DOHH2 (cell line): ENCODE data around the gene KIF18A.

Experiments used
- EZH2phosphoT487 ChIP-seq: fragments of 200-600 bp; sonication (generic); IDR thresholded peaks from 2 replicates; pipeline ENCODE4 v1.6.1; 2017; ENCODE audit warnings: borderline replicate concordance, mild to moderate bottlenecking, antibody characterized with exemption, low read length, moderate library complexity, mixed read lengths
- TF ChIP-seq, protein P1 (sequence below): fragments of 200-600 bp; sonication (generic); IDR thresholded peaks from one replicate; pipeline ENCODE4 v1.5.1; 2014; ENCODE audit warnings: antibody characterized with exemption, mild to moderate bottlenecking, low read depth, low read length; ENCODE audit not compliant: poor library complexity, severe bottlenecking

DNA sequence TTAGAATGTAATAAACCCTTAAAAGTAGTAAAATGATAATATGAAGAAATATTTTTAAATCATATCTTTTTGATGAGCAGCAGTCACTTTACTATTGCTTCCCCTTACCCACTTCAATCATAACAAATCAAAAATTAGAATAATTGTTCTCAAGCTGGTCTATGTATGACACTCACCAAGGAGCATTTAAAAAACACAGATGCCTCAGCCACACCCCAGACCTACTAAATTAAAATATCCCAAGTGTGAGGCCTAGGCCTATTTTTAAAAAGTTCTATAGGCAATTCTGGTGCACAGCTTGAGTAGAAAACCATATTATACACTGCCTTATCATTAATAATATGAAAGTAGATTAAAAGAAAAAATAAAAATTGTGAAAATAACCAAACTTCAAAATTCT, 15.2 kb downstream of the KIF18A start:
- TF ChIP-seq, protein P1, sequence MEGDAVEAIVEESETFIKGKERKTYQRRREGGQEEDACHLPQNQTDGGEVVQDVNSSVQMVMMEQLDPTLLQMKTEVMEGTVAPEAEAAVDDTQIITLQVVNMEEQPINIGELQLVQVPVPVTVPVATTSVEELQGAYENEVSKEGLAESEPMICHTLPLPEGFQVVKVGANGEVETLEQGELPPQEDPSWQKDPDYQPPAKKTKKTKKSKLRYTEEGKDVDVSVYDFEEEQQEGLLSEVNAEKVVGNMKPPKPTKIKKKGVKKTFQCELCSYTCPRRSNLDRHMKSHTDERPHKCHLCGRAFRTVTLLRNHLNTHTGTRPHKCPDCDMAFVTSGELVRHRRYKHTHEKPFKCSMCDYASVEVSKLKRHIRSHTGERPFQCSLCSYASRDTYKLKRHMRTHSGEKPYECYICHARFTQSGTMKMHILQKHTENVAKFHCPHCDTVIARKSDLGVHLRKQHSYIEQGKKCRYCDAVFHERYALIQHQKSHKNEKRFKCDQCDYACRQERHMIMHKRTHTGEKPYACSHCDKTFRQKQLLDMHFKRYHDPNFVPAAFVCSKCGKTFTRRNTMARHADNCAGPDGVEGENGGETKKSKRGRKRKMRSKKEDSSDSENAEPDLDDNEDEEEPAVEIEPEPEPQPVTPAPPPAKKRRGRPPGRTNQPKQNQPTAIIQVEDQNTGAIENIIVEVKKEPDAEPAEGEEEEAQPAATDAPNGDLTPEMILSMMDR = no peak
- no peak for TF ChIP-seq EZH2phosphoT487
